Stomach (tissue), 9 donors: ENCODE results near the gene PLEKHJ1. TPM values are rescaled to one million over a fixed set of nuclear protein-coding genes. Genes with fewer than 3 reads are reported as not detected.

ENCODE experiments used
- DNase-seq, 2 donors: peaks; one replicate each; pipeline versions ENCODE4 v3.0.0 to v3.0.0-alpha.2; 2013 to 2019
- H3K27ac ChIP-seq, 5 donors: fragments of 200-600 bp in 4 of 5; sonication (generic) in 4 of 5; one replicate each; pipeline ENCODE4 v1.5.1; 2013 to 2019; ENCODE audit warnings: mild to moderate bottlenecking in 1 of 5, moderate library complexity in 1 of 5
- H3K27me3 ChIP-seq, 3 donors: fragments of 200-600 bp; sonication (generic); one replicate each; pipeline ENCODE4 v1.5.1; 2017 to 2019; ENCODE audit warnings: mixed run types in 1 of 3
- H3K36me3 ChIP-seq, 4 donors: fragments of 200-600 bp; sonication (generic); 1 replicate in 3 of 4; 2 replicates in 1 of 4; pipeline ENCODE4 v1.5.1; 2016 to 2019
- H3K4me1 ChIP-seq, 4 donors: fragments of 200-600 bp; sonication (generic); one replicate each; pipeline ENCODE4 v1.5.1; 2016 to 2019
- H3K4me3 ChIP-seq, 4 donors: fragments of 200-600 bp; sonication (generic) in 3 of 4; one replicate each; pipeline ENCODE4 v1.5.1; 2016 to 2019; ENCODE audit warnings: mild to moderate bottlenecking in 1 of 4
- H3K9me3 ChIP-seq, 4 donors: fragments of 200-600 bp; sonication (generic); one replicate each; pipeline ENCODE4 v1.5.1; 2016 to 2019
- CTCF ChIP-seq, 7 experiments: fragments of 450-650 bp in 4 of 7; fragments of 200-600 bp in 3 of 7; sonication (generic) in 3 of 7; IDR thresholded peaks; one replicate each; pipeline ENCODE4 v1.5.1; 2016 to 2019; ENCODE audit warnings: antibody characterized with exemption in 7 of 7, control low read depth in 2 of 7, mild to moderate bottlenecking in 1 of 7
- EP300 ChIP-seq: sonication (generic); formaldehyde crosslinking; IDR thresholded peaks from one replicate; pipeline ENCODE4 v1.6.1; 2017; ENCODE audit warnings: antibody characterized with exemption
- POLR2A ChIP-seq, 4 donors: fragments of 450-650 bp; IDR thresholded peaks; one replicate each; pipeline ENCODE4 v1.6.1; 2016; ENCODE audit warnings: antibody characterized with exemption in 4 of 4, control low read depth in 2 of 4, mild to moderate bottlenecking in 1 of 4, moderate library complexity in 1 of 4
- POLR2AphosphoS5 ChIP-seq, 3 donors: sonication (generic); formaldehyde crosslinking; IDR thresholded peaks; one replicate each; pipeline ENCODE4 v1.6.1; 2016; ENCODE audit warnings: antibody characterized with exemption in 3 of 3
- WGBS, 5 donors: extraction: QIAGEN DNeasy Blood & Tissue Kit in 3 of 5; methylation state at CpG; one replicate each; pipeline versions ENCODE4 v1.1.5 to v1.1.7; 2013 to 2018; 5-methylcytosine and 5-hydroxymethylcytosine counted together
- intact Hi-C: fragments of 100-400 bp; cut with DNase I; formaldehyde crosslinking; loops from one replicate; pipeline ENCODE4 v1.15.1; 2023; ENCODE audit warnings: low total_unique reads
- polyA plus RNA-seq, 3 donors: library from polyadenylated mRNA; stranded (reverse); fragments of 200-250 nt; gene quantifications; one replicate each; pipeline ENCODE4 v1.2.3, GENCODE V29; 2013
- total RNA-seq, 5 donors: library from RNA; depleted of rRNA; stranded (reverse); fragments of >200 nt; gene quantifications; one replicate each; pipeline versions ENCODE4 v1.1.0 to v1.2.3, GENCODE V29; 2014 to 2016
- donor health status: healthy with polysubstance abuse.
- donor health status: Bipolar disorder and iron deficiency.
- donor health status: healthy.

PLEKHJ1 gene
- total and polyA plus RNA-seq, 8 donors: 22.2 to 459 (median 111) TPM

GRCh38 chr19:2227415-2228156 is 8.5 kb downstream of the PLEKHJ1 start:
- no peaks in the 10 kb centered on the region for H3K27me3 ChIP-seq
- H3K4me1 ChIP-seq: peaks cover 0 to 31% (median 11%) of the 10 kb centered on the region in 4 donors
- no peak overlapping the region for H3K4me3 ChIP-seq
- 89 to 96% (median 93%) methylated on average over 53 to 67 of the region's 67 CpGs for WGBS, 5 donors
- TF ChIP-seq CTCF (IDR thresholded peaks at IDR 0.05) (no peak), POLR2A (IDR thresholded peaks at IDR 0.05) (no peak), EP300 (no peak), POLR2AphosphoS5 (IDR thresholded peaks at IDR 0.05) (no peak)
- no peaks in the 10 kb centered on the region for H3K9me3 ChIP-seq
- H3K36me3 ChIP-seq: peaks cover 66 to 100% (median 99%) of the 10 kb centered on the region in 4 donors
- DNase-seq: no peak
- intact Hi-C loops: no loop called here
- H3K27ac ChIP-seq: no peak overlapping the region

GRCh38 chr19:2226840-2227360 is 9.2 kb downstream of the PLEKHJ1 start:
- 95 to 99% (median 97%) methylated on average over 23 to 53 of the region's 53 CpGs for WGBS, 5 donors
- DNase-seq: no peak
- H3K36me3 ChIP-seq: peaks cover 71 to 100% (median 99%) of the 10 kb centered on the region in 4 donors
- no peaks in the 10 kb centered on the region for H3K27me3 ChIP-seq
- intact Hi-C loops: no loop called here
- no peak for TF ChIP-seq CTCF (IDR thresholded peaks at IDR 0.05)
- no peak for TF ChIP-seq POLR2A (IDR thresholded peaks at IDR 0.05)
- H3K4me1 ChIP-seq: peaks cover 0 to 24% (median 7%) of the 10 kb centered on the region in 4 donors
- H3K27ac ChIP-seq: no peak overlapping the region
- H3K4me3 ChIP-seq: no peak overlapping the region
- H3K9me3 ChIP-seq: no peaks in the 10 kb centered on the region

GRCh38 chr19:2226051-2226839 is 9.9 kb downstream of the PLEKHJ1 start:
- intact Hi-C loops: no loop called here
- Histone ChIP-seq H3K36me3 (peaks cover 71 to 100% (median 100%) of the 10 kb centered on the region in 4 donors), H3K27me3 (no peaks in the 10 kb centered on the region), H3K9me3 (no peaks in the 10 kb centered on the region), H3K4me3 (no peak overlapping the region), H3K27ac (no peak overlapping the region), H3K4me1 (peaks cover 0 to 17% (median 7%) of the 10 kb centered on the region in 4 donors)
- DNase-seq: no peak
- WGBS, 5 donors: 92 to 94% (median 93%) methylated on average over 43 to 59 of the region's 59 CpGs
- TF ChIP-seq EP300 (no peak), CTCF (IDR thresholded peaks at IDR 0.05) (no peak), POLR2A (IDR thresholded peaks at IDR 0.05) (no peak), POLR2AphosphoS5 (IDR thresholded peaks at IDR 0.05) (no peak)

GRCh38 chr19:2225415-2226050 is 10.6 kb downstream of the PLEKHJ1 start:
- H3K27me3 ChIP-seq: no peaks in the 10 kb centered on the region
- H3K27ac ChIP-seq: no peak overlapping the region
- intact Hi-C loops: no loop called here
- no peak overlapping the region for H3K4me3 ChIP-seq
- no peaks in the 10 kb centered on the region for H3K9me3 ChIP-seq
- no peak for TF ChIP-seq CTCF (IDR thresholded peaks at IDR 0.05)
- no peak for TF ChIP-seq EP300
- TF ChIP-seq POLR2A (IDR thresholded peaks at IDR 0.05): no peak
- no peak for TF ChIP-seq POLR2AphosphoS5 (IDR thresholded peaks at IDR 0.05)
- WGBS, 5 donors: 95 to 96% (median 96%) methylated on average over 29 to 32 of the region's 32 CpGs
- peaks cover 0 to 10% (median 6%) of the 10 kb centered on the region in 4 donors for H3K4me1 ChIP-seq
- peaks cover 71 to 100% (median 100%) of the 10 kb centered on the region in 4 donors for H3K36me3 ChIP-seq
- no peak for DNase-seq
